Endothelial cell of umbilical vein (primary cell): ENCODE measurements around the gene PHF2. TPM values are rescaled to one million over a fixed set of nuclear protein-coding genes. Genes with fewer than 3 reads are reported as not detected.

Experiments
- BruUV-seq: library from RNA; stranded (reverse); fragments of 400-500 nt; replicated peaks from 2 replicates; lab custom pipeline; 2021; lab: Mats Ljungman, UMichigan
- CTCF ChIA-PET: fragments of 300-600, 350-600 bp; sonication (Branson Sonifier 250); formaldehyde crosslinking; loops from one replicate; lab custom pipeline; 2021; ENCODE audit warnings: antibody characterized with exemption, inconsistent platforms; lab: Charles Lee
- POLR2A ChIA-PET: fragments of 300-600, 350-600 bp; sonication (Branson Sonifier 250); formaldehyde crosslinking; loops from one replicate; lab custom pipeline; 2021; ENCODE audit warnings: antibody characterized with exemption, inconsistent platforms; lab: Charles Lee
- DNase-seq: peaks from one replicate; pipeline ENCODE4 v3.0.0-alpha.2; 2011; ENCODE audit warnings: low read depth, low spot score
- FAIRE-seq: peaks from 2 replicates; lab custom pipeline; 2011; peaks lifted over from hg19 to GRCh38; lab: Jason Lieb, UNC
- H2AFZ ChIP-seq: 2 replicates; pipeline ENCODE4 v1.6.0; 2012; ENCODE audit warnings: low read depth, low read length, control low read depth, inconsistent platforms
- H3K27ac ChIP-seq: 2 replicates; pipeline ENCODE4 v1.5.1; 2011; ENCODE audit warnings: low read depth, mild to moderate bottlenecking, control low read depth, low read length, moderate library complexity; ENCODE audit not compliant: insufficient read depth
- H3K27me3 ChIP-seq, 2 experiments: 2 replicates each; pipeline versions ENCODE4 v1.6.0 to v1.6.1; 2011; ENCODE audit warnings: low read length in 2 of 2, mixed read lengths in 1 of 2; ENCODE audit not compliant: control insufficient read depth in 2 of 2, insufficient read depth in 2 of 2
- H3K36me3 ChIP-seq, 2 experiments: 2 replicates in 1 of 2; 3 replicates in 1 of 2; pipeline ENCODE4 v1.5.1; 2011; ENCODE audit warnings: low read length in 2 of 2, mild to moderate bottlenecking in 1 of 2, moderate library complexity in 1 of 2; ENCODE audit not compliant: control insufficient read depth in 2 of 2, insufficient read depth in 2 of 2; ENCODE audit errors: extremely low read depth in 1 of 2
- H3K4me1 ChIP-seq: 3 replicates; pipeline ENCODE4 v1.5.1; 2011; ENCODE audit warnings: mild to moderate bottlenecking, low read length; ENCODE audit not compliant: control insufficient read depth, insufficient read depth; ENCODE audit errors: extremely low read depth
- H3K4me2 ChIP-seq: 2 replicates; pipeline ENCODE4 v1.6.1; 2011; ENCODE audit warnings: low read length, control low read depth, mixed read lengths; ENCODE audit not compliant: insufficient read depth
- H3K4me3 ChIP-seq, 3 experiments: fragments of 200-600 bp in 1 of 3; sonication (generic), shearing (Covaris generic) in 1 of 3; replicated peaks in 1 of 3; 2 replicates each; pipeline ENCODE4 v1.5.1; 2011 to 2016; ENCODE audit warnings: control low read depth in 3 of 3, low read length in 3 of 3, mild to moderate bottlenecking in 2 of 3, inconsistent platforms in 1 of 3, low read depth in 1 of 3, moderate library complexity in 1 of 3; ENCODE audit not compliant: insufficient read depth in 1 of 3
- H3K79me2 ChIP-seq: 2 replicates; pipeline ENCODE4 v1.6.0; 2012; ENCODE audit warnings: low read length, inconsistent platforms; ENCODE audit not compliant: control insufficient read depth, insufficient read depth
- H3K9ac ChIP-seq: replicated peaks from 2 replicates; pipeline ENCODE3; 2011; ENCODE audit warnings: low read length, control low read depth; ENCODE audit not compliant: insufficient read depth; ENCODE audit errors: extremely low read depth
- H3K9me1 ChIP-seq: replicated peaks from 3 replicates; pipeline ENCODE4 v1.6.0; 2011; ENCODE audit warnings: mild to moderate bottlenecking, low read length; ENCODE audit not compliant: control insufficient read depth, insufficient read depth; ENCODE audit errors: extremely low read depth
- H3K9me3 ChIP-seq: replicated peaks from 2 replicates; pipeline ENCODE4 v1.5.1; 2012; ENCODE audit warnings: low read length, inconsistent platforms; ENCODE audit not compliant: control insufficient read depth, insufficient read depth
- H4K20me1 ChIP-seq: replicated peaks from 2 replicates; pipeline ENCODE3; 2011; ENCODE audit warnings: mild to moderate bottlenecking, low read length; ENCODE audit not compliant: control insufficient read depth, insufficient read depth; ENCODE audit errors: extremely low read depth
- EZH2 ChIP-seq: IDR thresholded peaks from 2 replicates; pipeline ENCODE4 v1.6.1; 2012; ENCODE audit warnings: borderline replicate concordance, low read depth, mild to moderate bottlenecking, moderate library complexity, low read length, inconsistent platforms; ENCODE audit not compliant: severe bottlenecking
- FOS ChIP-seq: IDR thresholded peaks from 2 replicates; pipeline ENCODE4 v1.6.1; 2011; ENCODE audit warnings: mild to moderate bottlenecking, low read length, moderate library complexity, borderline replicate concordance; ENCODE audit not compliant: insufficient read depth
- GATA2 ChIP-seq: IDR thresholded peaks from 2 replicates; pipeline ENCODE4 v1.7.0; 2011; ENCODE audit warnings: low read depth, mild to moderate bottlenecking, moderate library complexity, mixed read lengths, low read length; ENCODE audit not compliant: insufficient read length, insufficient read depth
- JUN ChIP-seq: IDR thresholded peaks from 2 replicates; pipeline ENCODE4 v1.6.1; 2011; ENCODE audit warnings: borderline replicate concordance, low read depth; ENCODE audit not compliant: insufficient read length, insufficient read depth
- MYC ChIP-seq: IDR thresholded peaks from one replicate; pipeline ENCODE4 v1.6.1; 2011; ENCODE audit warnings: mild to moderate bottlenecking, low read depth, low read length
- POLR2A ChIP-seq: IDR thresholded peaks from 2 replicates; pipeline ENCODE4 v1.6.1; 2012; ENCODE audit warnings: low read depth, mild to moderate bottlenecking, control low read depth, low read length
- POLR2AphosphoS5 ChIP-seq: IDR thresholded peaks from 2 replicates; pipeline ENCODE4 v1.6.1; 2012; ENCODE audit warnings: low read depth, mild to moderate bottlenecking, control low read depth, low read length, moderate library complexity; ENCODE audit not compliant: insufficient read depth
- dilution Hi-C: fragments of 300-500 bp; cut with MboI; formaldehyde crosslinking; loops from one replicate; pipeline ENCODE4 v1.15.0; 2019; ENCODE audit warnings: low sequenced_read_pairs; ENCODE audit not compliant: extremely low pct_ligation_motif_present
- intact Hi-C: fragments of 100-400 bp; cut with micrococcal nuclease; formaldehyde crosslinking; loops from one replicate; pipeline ENCODE4 v1.10.0; 2022
- polyA plus RNA-seq, 4 experiments: library from polyadenylated mRNA; depleted of rRNA in 3 of 4; stranded (reverse) in 3 of 4; unstranded in 1 of 4; fragments of >200 nt; gene quantifications; 2 replicates each; pipeline versions ENCODE4 v1.2.1 to v1.2.3, GENCODE V29; 2011 to 2012; ENCODE audit warnings: missing spikeins in 1 of 4
- total RNA-seq: library from RNA; stranded (reverse); gene quantifications from 2 replicates; pipeline ENCODE4 v1.2.3, GENCODE V29; 2021
- TF ChIP-seq, protein P1 (sequence below), 2 donors: IDR thresholded peaks; 1 replicate in 1 of 2; 2 replicates in 1 of 2; pipeline ENCODE4 v1.5.1; 2011; ENCODE audit warnings: low read length in 2 of 2, mild to moderate bottlenecking in 2 of 2, moderate library complexity in 2 of 2, control low read depth in 1 of 2, inconsistent platforms in 1 of 2, low read depth in 1 of 2; ENCODE audit not compliant: insufficient read depth in 1 of 2; ENCODE audit errors: extremely low read depth in 1 of 2
- TF ChIP-seq, protein P2 (sequence below): IDR thresholded peaks from 2 replicates; pipeline ENCODE4 v1.6.1; 2011; ENCODE audit not compliant: insufficient read depth, insufficient read length

The PHF2 gene
- total and polyA plus RNA-seq, 2 donors (not counting 3 experiments of a cell fraction or from before 2014, with no cell fraction given) = 9.8 to 22.5 TPM

DNA sequence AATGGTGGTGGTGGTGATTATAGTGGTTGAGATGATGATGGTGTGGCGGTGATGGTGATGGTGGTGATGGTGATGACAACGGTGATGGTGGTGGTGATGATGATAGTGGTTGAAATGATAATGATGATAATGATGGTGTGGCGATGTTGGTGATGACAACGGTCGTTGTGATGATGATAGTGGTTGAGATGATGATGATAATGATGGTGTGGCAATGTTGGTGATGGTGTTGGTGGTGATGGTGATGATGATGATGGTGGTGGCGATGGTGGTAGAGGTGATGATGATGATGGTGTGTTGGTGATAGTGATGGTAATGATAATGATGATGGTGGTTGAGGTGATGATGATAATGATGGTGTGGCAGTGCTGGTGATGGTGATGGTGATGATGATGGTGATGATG is 48.0 kb downstream of the PHF2 start:
- DNase-seq (no peak), FAIRE-seq (no peak)
- no TSS peak for BruUV-seq
- H3K4me3 ChIP-seq = no peak overlapping the region
- CTCF ChIA-PET = no interaction called here
- no peaks in the 10 kb centered on the region for H4K20me1 ChIP-seq
- no peaks in the 10 kb centered on the region for H3K9me1 ChIP-seq
- TF ChIP-seq EZH2 = no peak
- no peak overlapping the region for H2AFZ ChIP-seq
- H3K79me2 ChIP-seq = peaks cover 20% of the 10 kb centered on the region
- POLR2A ChIA-PET = no interaction called here
- no peak overlapping the region for H3K27ac ChIP-seq
- intact Hi-C loops (no loop called here), dilution Hi-C loops (no loop called here)
- peaks cover 3% of the 10 kb centered on the region for H3K9me3 ChIP-seq
- no peaks in the 10 kb centered on the region for H3K27me3 ChIP-seq
- H3K9ac ChIP-seq = no peak overlapping the region
- H3K4me1 ChIP-seq = no peaks in the 10 kb centered on the region
- H3K4me2 ChIP-seq = no peak overlapping the region
- H3K36me3 ChIP-seq = no peaks in the 10 kb centered on the region

DNA sequence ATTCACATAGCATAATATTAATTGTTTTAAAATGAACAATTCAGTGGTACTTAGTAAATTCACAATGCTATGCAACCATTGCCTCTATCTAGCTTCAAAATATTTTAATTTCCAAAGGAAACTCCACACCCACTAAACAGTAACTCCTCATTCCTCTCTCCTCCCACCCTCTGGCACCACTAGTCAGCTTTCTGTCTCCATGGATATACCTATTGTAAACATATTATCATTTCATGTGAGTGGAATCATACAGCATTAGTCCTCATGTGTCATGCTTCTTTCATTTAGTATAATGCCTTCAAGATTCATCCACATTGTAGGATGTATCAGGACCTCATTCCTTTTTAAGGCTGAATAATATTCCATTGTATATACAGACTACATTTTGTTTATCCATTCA is 48.6 kb downstream of the PHF2 start:
- H3K4me1 ChIP-seq = no peaks in the 10 kb centered on the region
- H3K27me3 ChIP-seq = no peaks in the 10 kb centered on the region
- CTCF ChIA-PET = no interaction called here
- no peaks in the 10 kb centered on the region for H4K20me1 ChIP-seq
- no peak overlapping the region for H3K27ac ChIP-seq
- no peak for TF ChIP-seq GATA2
- no peak for TF ChIP-seq POLR2A
- no peak for TF ChIP-seq EZH2
- TF ChIP-seq POLR2AphosphoS5 = no peak
- no peak for TF ChIP-seq MYC
- TF ChIP-seq FOS = no peak
- no peak for TF ChIP-seq JUN
- TF ChIP-seq, protein P1, sequence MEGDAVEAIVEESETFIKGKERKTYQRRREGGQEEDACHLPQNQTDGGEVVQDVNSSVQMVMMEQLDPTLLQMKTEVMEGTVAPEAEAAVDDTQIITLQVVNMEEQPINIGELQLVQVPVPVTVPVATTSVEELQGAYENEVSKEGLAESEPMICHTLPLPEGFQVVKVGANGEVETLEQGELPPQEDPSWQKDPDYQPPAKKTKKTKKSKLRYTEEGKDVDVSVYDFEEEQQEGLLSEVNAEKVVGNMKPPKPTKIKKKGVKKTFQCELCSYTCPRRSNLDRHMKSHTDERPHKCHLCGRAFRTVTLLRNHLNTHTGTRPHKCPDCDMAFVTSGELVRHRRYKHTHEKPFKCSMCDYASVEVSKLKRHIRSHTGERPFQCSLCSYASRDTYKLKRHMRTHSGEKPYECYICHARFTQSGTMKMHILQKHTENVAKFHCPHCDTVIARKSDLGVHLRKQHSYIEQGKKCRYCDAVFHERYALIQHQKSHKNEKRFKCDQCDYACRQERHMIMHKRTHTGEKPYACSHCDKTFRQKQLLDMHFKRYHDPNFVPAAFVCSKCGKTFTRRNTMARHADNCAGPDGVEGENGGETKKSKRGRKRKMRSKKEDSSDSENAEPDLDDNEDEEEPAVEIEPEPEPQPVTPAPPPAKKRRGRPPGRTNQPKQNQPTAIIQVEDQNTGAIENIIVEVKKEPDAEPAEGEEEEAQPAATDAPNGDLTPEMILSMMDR (IDR thresholded peaks at IDR 0.05; ENCODE audit: extremely low read depth in 1 of 2, insufficient read depth in 1 of 2, low read depth in 1 of 2, low read length in 2 of 2) = no peak
- TF ChIP-seq, protein P2, sequence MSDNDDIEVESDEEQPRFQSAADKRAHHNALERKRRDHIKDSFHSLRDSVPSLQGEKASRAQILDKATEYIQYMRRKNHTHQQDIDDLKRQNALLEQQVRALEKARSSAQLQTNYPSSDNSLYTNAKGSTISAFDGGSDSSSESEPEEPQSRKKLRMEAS = no peak
- H3K9me3 ChIP-seq = peaks cover 3% of the 10 kb centered on the region
- H3K36me3 ChIP-seq = peaks cover 0 to 3% of the 10 kb centered on the region in 2 experiments
- dilution Hi-C loops (no loop called here), intact Hi-C loops (no loop called here)
- H3K9ac ChIP-seq = no peak overlapping the region
- no peak for FAIRE-seq
- no peak for DNase-seq
- H2AFZ ChIP-seq = no peak overlapping the region
- POLR2A ChIA-PET = no interaction called here
- no peak overlapping the region for H3K4me2 ChIP-seq
- no peaks in the 10 kb centered on the region for H3K9me1 ChIP-seq
- no TSS peak for BruUV-seq
- peaks cover 20% of the 10 kb centered on the region for H3K79me2 ChIP-seq
- H3K4me3 ChIP-seq = no peak overlapping the region
